HepG2 (cell line): ENCODE results near the gene SERTAD2. TPM values are rescaled to one million over a fixed set of nuclear protein-coding genes. Genes with fewer than 3 reads are reported as not detected.

Experiments used
- ATF2 ChIP-seq: sonication (generic); formaldehyde crosslinking; IDR thresholded peaks from 2 replicates; pipeline ENCODE4 v1.4.0; 2020; ENCODE audit warnings: missing genetic modification reagents
- BRCA1 ChIP-seq: sonication (generic); formaldehyde crosslinking; IDR thresholded peaks from 2 replicates; pipeline ENCODE4 v1.4.0; 2020; ENCODE audit warnings: missing genetic modification reagents
- DR1 ChIP-seq: sonication (generic); formaldehyde crosslinking; IDR thresholded peaks from 2 replicates; pipeline ENCODE4 v1.8.0; 2021; ENCODE audit warnings: mild to moderate bottlenecking, missing genetic modification reagents, inconsistent platforms
- FOXO4 ChIP-seq: sonication (generic); formaldehyde crosslinking; conservative IDR thresholded peaks from 2 replicates; pipeline ENCODE4 v1.8.1; 2023; ENCODE audit warnings: missing genetic modification reagents
- LCORL ChIP-seq, 2 experiments: fragments of 450-650 bp in 1 of 2; sonication (generic) in 1 of 2; formaldehyde crosslinking in 1 of 2; IDR thresholded peaks; 2 replicates each; pipeline versions ENCODE4 v1.5.0 to v1.6.1; 2017 to 2020; ENCODE audit warnings: antibody characterized with exemption in 1 of 2, missing genetic modification reagents in 1 of 2
- NCOA5 ChIP-seq: sonication (generic); formaldehyde crosslinking; IDR thresholded peaks from 2 replicates; pipeline ENCODE4 v1.4.0; 2020; ENCODE audit warnings: missing genetic modification reagents
- RBAK ChIP-seq: sonication (generic); formaldehyde crosslinking; IDR thresholded peaks from 2 replicates; pipeline ENCODE4 v1.5.1; 2020; ENCODE audit warnings: mild to moderate bottlenecking, missing genetic modification reagents
- ZNF24 ChIP-seq: fragments of 450-650 bp; IDR thresholded peaks from 2 replicates; pipeline ENCODE4 v1.6.1; 2017; ENCODE audit warnings: antibody characterized with exemption, mild to moderate bottlenecking
- ZNF34 ChIP-seq: sonication (generic); formaldehyde crosslinking; IDR thresholded peaks from 2 replicates; pipeline ENCODE4 v1.4.0; 2020; ENCODE audit warnings: mild to moderate bottlenecking, missing genetic modification reagents, borderline replicate concordance
- ZNF547 ChIP-seq: sonication (generic); formaldehyde crosslinking; IDR thresholded peaks from 2 replicates; pipeline ENCODE4 v1.5.1; 2020; ENCODE audit warnings: mild to moderate bottlenecking, missing genetic modification reagents
- ZNF597 ChIP-seq: sonication (generic); formaldehyde crosslinking; IDR thresholded peaks from 2 replicates; pipeline ENCODE4 v1.5.0; 2020; ENCODE audit warnings: missing genetic modification reagents
- ZNF703 ChIP-seq: sonication (generic); formaldehyde crosslinking; IDR thresholded peaks from 2 replicates; pipeline ENCODE4 v1.5.1; 2020; ENCODE audit warnings: missing genetic modification reagents, mild to moderate bottlenecking, moderate library complexity, borderline replicate concordance
- ZNF839 ChIP-seq: sonication (generic); formaldehyde crosslinking; IDR thresholded peaks from 2 replicates; pipeline ENCODE4 v1.4.0; 2020; ENCODE audit warnings: missing genetic modification reagents, mild to moderate bottlenecking, borderline replicate concordance
- polyA plus RNA-seq, 8 experiments: library from polyadenylated mRNA; depleted of rRNA in 3 of 8; stranded (reverse) in 7 of 8; unstranded in 1 of 8; fragments of >200 nt; fragmentation: Illumina TruSeq in 4 of 8; extraction: Trizol in 4 of 8; gene quantifications; 2 replicates each; pipeline versions ENCODE4 v1.2.1 to v1.2.3, GENCODE V29; 2011 to 2016; ENCODE audit warnings: low read depth in 4 of 8, missing spikeins in 1 of 8, mixed read lengths in 1 of 8; ENCODE audit not compliant: insufficient read depth in 1 of 8
- total RNA-seq, 5 experiments: library from RNA; depleted of rRNA; stranded (reverse); fragments of >200 nt; fragmentation: Illumina TruSeq; extraction: Trizol; gene quantifications; 2 replicates each; pipeline ENCODE4 v1.2.3, GENCODE V29; 2016; ENCODE audit warnings: low read depth in 1 of 5
- TF ChIP-seq, protein P1 (sequence below): sonication (generic); formaldehyde crosslinking; IDR thresholded peaks from 2 replicates; pipeline ENCODE4 v1.5.1; 2020; ENCODE audit warnings: mild to moderate bottlenecking, moderate library complexity, missing genetic modification reagents
- TF ChIP-seq, protein P2 (sequence below): sonication (generic); formaldehyde crosslinking; IDR thresholded peaks from 2 replicates; pipeline ENCODE4 v1.5.1; 2020; ENCODE audit warnings: mild to moderate bottlenecking, missing genetic modification reagents, moderate library complexity

The SERTAD2 gene
- total and polyA plus RNA-seq, 2 of the 13 experiments (the other 11 are each of a cell fraction or from before 2014, with no cell fraction given), result 6.7 to 22.6 TPM

- TF ChIP-seq ZNF24, result no peak
- TF ChIP-seq ZNF547, result 0 out of 2 replicates have a peak, but pooled peaks have one; percentile 34
- TF ChIP-seq ZNF597 (CRISPR knock-in tag), result no peak
- no peak for TF ChIP-seq DR1 (CRISPR knock-in tag)
- peak; percentile 21; the same call in 1 of the 2 replicates for TF ChIP-seq RBAK (CRISPR knock-in tag)
- 0 out of 2 replicates have a peak, but pooled peaks have one; percentile 7 for TF ChIP-seq BRCA1
- 0 out of 2 replicates have a peak, but pooled peaks have one; percentile 17 for TF ChIP-seq LCORL (IDR thresholded peaks at IDR 0.05)
- TF ChIP-seq LCORL (CRISPR knock-in tag; IDR thresholded peaks at IDR 0.05), result no peak
- TF ChIP-seq ZNF839 (CRISPR knock-in tag), result no peak
- TF ChIP-seq ZNF34 (CRISPR knock-in tag), result 0 out of 2 replicates have a peak, but pooled peaks have one; percentile 21
- TF ChIP-seq NCOA5 (CRISPR knock-in tag), result no peak
- no peak for TF ChIP-seq FOXO4 (CRISPR knock-in tag)
- TF ChIP-seq, protein P1, sequence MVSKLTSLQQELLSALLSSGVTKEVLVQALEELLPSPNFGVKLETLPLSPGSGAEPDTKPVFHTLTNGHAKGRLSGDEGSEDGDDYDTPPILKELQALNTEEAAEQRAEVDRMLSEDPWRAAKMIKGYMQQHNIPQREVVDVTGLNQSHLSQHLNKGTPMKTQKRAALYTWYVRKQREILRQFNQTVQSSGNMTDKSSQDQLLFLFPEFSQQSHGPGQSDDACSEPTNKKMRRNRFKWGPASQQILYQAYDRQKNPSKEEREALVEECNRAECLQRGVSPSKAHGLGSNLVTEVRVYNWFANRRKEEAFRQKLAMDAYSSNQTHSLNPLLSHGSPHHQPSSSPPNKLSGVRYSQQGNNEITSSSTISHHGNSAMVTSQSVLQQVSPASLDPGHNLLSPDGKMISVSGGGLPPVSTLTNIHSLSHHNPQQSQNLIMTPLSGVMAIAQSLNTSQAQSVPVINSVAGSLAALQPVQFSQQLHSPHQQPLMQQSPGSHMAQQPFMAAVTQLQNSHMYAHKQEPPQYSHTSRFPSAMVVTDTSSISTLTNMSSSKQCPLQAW (CRISPR knock-in tag), result peak; percentile 89
- TF ChIP-seq, protein P2, sequence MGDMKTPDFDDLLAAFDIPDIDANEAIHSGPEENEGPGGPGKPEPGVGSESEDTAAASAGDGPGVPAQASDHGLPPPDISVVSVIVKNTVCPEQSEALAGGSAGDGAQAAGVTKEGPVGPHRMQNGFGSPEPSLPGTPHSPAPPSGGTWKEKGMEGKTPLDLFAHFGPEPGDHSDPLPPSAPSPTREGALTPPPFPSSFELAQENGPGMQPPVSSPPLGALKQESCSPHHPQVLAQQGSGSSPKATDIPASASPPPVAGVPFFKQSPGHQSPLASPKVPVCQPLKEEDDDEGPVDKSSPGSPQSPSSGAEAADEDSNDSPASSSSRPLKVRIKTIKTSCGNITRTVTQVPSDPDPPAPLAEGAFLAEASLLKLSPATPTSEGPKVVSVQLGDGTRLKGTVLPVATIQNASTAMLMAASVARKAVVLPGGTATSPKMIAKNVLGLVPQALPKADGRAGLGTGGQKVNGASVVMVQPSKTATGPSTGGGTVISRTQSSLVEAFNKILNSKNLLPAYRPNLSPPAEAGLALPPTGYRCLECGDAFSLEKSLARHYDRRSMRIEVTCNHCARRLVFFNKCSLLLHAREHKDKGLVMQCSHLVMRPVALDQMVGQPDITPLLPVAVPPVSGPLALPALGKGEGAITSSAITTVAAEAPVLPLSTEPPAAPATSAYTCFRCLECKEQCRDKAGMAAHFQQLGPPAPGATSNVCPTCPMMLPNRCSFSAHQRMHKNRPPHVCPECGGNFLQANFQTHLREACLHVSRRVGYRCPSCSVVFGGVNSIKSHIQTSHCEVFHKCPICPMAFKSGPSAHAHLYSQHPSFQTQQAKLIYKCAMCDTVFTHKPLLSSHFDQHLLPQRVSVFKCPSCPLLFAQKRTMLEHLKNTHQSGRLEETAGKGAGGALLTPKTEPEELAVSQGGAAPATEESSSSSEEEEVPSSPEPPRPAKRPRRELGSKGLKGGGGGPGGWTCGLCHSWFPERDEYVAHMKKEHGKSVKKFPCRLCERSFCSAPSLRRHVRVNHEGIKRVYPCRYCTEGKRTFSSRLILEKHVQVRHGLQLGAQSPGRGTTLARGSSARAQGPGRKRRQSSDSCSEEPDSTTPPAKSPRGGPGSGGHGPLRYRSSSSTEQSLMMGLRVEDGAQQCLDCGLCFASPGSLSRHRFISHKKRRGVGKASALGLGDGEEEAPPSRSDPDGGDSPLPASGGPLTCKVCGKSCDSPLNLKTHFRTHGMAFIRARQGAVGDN (CRISPR knock-in tag), result peak; percentile 78
- TF ChIP-seq ZNF703, result 0 out of 2 replicates have a peak, but pooled peaks have one; percentile 78
- peak; percentile 59; the same call in 1 of the 2 replicates for TF ChIP-seq ATF2 (CRISPR knock-in tag)
Measured at GRCh38 chr2:64653109-64654062, at the start of gene SERTAD2 (continued).
